Skeletal muscle satellite cell (primary cell): Measurements from ENCODE around the gene VCAM1.
"Not testable (repeated sequence)": the region's sequence is repeated elsewhere in the genome, so short reads cannot be mapped to it uniquely, and the experiment has no call there.

Experiments
- H3K27me3 ChIP-seq: 2 replicates; pipeline ENCODE4 v1.7.0; 2013; ENCODE audit warnings: low read length; ENCODE audit not compliant: control insufficient read depth, insufficient read depth
- H3K36me3 ChIP-seq: 2 replicates; pipeline ENCODE4 v1.7.0; 2013; ENCODE audit warnings: mild to moderate bottlenecking, control low read depth, low read length; ENCODE audit not compliant: insufficient read depth
- H3K4me1 ChIP-seq: 2 replicates; pipeline ENCODE4 v1.7.0; 2013; ENCODE audit warnings: low read length; ENCODE audit not compliant: control insufficient read depth, insufficient read depth
- H3K4me2 ChIP-seq: 2 replicates; pipeline ENCODE4 v1.7.0; 2013; ENCODE audit warnings: mild to moderate bottlenecking, low read length
- H3K4me3 ChIP-seq: 2 replicates; pipeline ENCODE4 v1.7.0; 2013; ENCODE audit warnings: low read length
- H3K9ac ChIP-seq: 2 replicates; pipeline ENCODE4 v1.7.0; 2013; ENCODE audit warnings: mild to moderate bottlenecking, low read depth, low read length, moderate library complexity
- H3K9me3 ChIP-seq: replicated peaks from 2 replicates; pipeline ENCODE4 v1.7.0; 2013; ENCODE audit warnings: mild to moderate bottlenecking, control low read depth, low read length

The VCAM1 gene

DNA sequence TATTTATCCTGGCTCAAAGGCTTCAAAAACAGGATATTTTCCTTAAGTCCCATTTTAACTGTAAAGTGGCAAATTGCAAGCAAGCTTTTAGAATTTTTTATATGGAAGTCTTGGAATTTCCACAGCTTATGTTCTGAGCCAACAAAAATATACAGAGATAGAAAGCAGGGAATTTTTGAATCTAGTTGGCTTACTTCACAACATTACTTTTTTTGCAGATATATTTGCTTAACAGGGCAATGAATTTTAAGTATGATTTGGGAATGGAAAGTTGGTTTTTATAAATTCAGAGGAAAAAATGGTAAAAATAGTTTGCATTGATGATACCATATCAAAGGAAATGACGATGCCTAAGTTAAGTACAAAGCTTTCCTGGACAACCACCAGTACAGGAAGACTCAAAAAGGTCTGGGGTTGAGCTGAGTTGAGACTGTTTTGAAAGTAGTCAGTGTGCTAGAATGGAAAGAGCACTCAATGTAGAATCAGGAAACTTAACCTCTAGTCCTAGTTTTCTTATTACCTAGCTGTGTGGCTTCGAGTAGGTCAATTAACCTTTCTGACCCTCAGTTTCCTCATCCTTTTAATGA is 11.0 kb upstream of the VCAM1 start:
- H3K9ac ChIP-seq = no peak overlapping the region
- peaks cover 32% of the 10 kb centered on the region for H3K4me1 ChIP-seq
- H3K4me2 ChIP-seq = no peak overlapping the region
- H3K4me3 ChIP-seq = no peak overlapping the region
- H3K27me3 ChIP-seq = no peaks in the 10 kb centered on the region
- H3K9me3 ChIP-seq = no peaks in the 10 kb centered on the region
- no peaks in the 10 kb centered on the region for H3K36me3 ChIP-seq

DNA sequence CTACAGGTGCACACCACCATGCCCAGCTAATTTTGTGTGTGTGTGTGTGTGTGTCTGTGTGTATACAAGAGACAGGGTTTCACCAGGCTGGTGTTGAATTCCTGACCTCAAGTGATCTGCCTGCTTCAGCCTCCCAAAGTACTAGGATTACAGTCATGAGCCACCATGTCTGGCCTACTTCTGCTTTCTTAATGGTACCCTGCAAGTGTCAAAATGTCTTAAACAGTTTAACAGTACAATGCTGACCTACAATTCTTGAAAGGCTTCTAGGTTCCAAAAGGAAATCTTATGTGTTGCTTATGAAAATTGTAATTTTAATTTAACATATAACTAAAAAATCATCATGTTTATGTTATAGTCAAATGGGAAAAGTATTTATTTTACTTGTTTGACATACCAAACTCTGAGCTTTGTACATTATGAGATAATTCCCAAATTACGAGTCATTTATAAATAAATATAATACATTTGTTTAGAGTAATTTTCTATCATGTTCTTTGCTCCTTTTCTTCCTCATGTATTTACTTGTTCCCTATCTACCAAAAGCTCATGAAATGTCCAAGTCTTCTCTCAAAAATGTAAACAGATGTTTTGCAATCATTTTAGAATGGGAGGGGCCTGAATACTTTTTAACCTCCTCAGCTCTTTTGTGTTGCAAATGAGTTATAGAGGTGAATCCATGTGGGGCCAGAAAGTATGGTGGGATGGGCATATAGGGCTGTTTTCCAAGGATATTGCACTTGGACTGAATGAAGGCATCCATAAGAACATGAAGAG is 8.4 kb upstream of the VCAM1 start:
- Histone ChIP-seq H3K4me2 (peak overlapping the region; percentile 5), H3K9ac (no peak overlapping the region), H3K4me3 (no peak overlapping the region), H3K9me3 (no peaks in the 10 kb centered on the region), H3K4me1 (peaks cover 28% of the 10 kb centered on the region), H3K36me3 (no peaks in the 10 kb centered on the region), H3K27me3 (no peaks in the 10 kb centered on the region)

DNA sequence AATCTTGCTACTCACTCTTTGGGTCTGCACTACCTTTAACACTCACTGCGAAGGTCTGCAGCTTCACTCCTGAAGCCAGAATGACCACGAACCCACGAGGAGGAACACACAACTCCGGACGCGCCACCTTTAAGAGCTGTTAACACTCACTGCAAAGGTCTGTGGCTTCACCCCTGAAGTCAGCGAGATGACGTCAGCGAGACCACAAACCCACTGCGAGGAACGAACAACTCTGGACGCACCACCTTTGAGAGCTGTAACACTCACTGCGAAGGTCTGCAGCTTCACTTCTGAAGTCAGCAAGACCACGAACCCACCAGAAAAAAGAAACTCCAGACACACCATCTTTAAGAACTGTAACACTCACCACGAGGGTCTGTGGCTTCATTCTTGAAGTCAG is 6.5 kb upstream of the VCAM1 start:
- H3K4me3 ChIP-seq, H3K4me2 ChIP-seq, H3K36me3 ChIP-seq, H3K9me3 ChIP-seq, H3K9ac ChIP-seq, H3K27me3 ChIP-seq: not testable (repeated sequence)
- peaks cover 28% of the 10 kb centered on the region for H3K4me1 ChIP-seq

DNA sequence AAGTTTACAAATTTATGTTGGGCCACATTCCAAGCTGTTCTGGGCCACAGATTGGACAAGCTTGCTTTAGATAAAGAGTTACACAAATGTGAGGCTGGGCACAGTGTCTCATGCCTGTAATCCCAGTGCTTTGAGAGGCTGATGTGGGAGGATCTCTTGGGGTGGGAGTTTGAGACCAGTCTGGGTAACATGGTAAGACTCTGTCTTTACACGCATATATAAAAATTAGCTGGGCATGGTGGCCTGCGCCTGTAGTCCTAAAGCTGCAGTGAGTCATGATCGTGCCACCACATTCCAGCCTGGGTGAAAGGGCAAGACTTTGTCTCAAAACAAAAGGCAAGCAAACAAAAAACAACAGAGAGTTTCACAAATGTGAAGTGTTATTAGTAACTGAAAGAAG is 5.9 kb upstream of the VCAM1 start:
- peak overlapping the region; percentile 7 for H3K9ac ChIP-seq
- no peaks in the 10 kb centered on the region for H3K36me3 ChIP-seq
- peak overlapping the region; percentile 12 for H3K4me2 ChIP-seq
- H3K9me3 ChIP-seq = no peaks in the 10 kb centered on the region
- H3K4me3 ChIP-seq = no peak overlapping the region
- peaks cover 27% of the 10 kb centered on the region for H3K4me1 ChIP-seq
- no peaks in the 10 kb centered on the region for H3K27me3 ChIP-seq

DNA sequence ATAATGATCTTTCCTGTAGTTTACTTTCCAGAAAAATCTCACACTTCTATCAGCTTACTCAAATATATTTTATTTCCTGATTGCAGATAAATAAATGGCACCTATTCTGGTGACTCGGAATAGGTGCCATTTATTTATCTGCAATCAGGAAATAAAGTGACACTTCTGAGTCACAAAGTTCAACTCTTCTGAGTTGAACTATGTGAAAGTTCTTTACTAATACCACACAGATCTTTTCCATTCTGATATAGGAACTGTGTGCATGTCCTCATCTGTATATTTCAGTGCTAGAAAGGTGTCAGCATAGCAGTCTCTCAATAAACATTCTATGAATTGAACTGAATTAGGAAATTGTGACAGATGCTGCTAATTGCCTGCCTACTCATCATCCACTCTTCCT is 4.9 kb upstream of the VCAM1 start:
- Histone ChIP-seq H3K4me2 (no peak overlapping the region), H3K9ac (no peak overlapping the region), H3K9me3 (no peaks in the 10 kb centered on the region), H3K27me3 (no peaks in the 10 kb centered on the region), H3K36me3 (no peaks in the 10 kb centered on the region), H3K4me1 (peaks cover 28% of the 10 kb centered on the region), H3K4me3 (no peak overlapping the region)

DNA sequence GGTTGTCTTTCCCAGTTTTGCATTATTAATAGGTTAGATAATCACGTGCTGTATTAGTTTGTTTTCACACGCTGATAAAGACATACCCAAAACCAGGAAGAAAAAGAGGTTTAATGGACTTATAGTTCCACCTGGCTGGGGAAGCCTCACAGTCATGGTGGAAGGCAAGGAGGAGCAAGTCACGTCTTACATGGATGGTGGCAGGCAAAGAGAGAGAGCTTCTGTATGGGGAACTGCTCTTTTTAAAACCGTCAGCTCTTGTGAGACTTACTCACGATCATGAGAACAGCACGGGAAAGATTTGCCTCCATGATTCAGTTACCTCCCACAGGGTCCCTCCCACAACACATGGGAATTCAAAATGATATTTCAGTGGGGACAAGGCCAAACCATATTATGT is 2.3 kb upstream of the VCAM1 start:
- peaks cover 31% of the 10 kb centered on the region for H3K4me1 ChIP-seq
- H3K9ac ChIP-seq = no peak overlapping the region
- H3K4me2 ChIP-seq = no peak overlapping the region
- H3K36me3 ChIP-seq = no peaks in the 10 kb centered on the region
- H3K9me3 ChIP-seq = no peaks in the 10 kb centered on the region
- H3K4me3 ChIP-seq = no peak overlapping the region
- no peaks in the 10 kb centered on the region for H3K27me3 ChIP-seq

DNA sequence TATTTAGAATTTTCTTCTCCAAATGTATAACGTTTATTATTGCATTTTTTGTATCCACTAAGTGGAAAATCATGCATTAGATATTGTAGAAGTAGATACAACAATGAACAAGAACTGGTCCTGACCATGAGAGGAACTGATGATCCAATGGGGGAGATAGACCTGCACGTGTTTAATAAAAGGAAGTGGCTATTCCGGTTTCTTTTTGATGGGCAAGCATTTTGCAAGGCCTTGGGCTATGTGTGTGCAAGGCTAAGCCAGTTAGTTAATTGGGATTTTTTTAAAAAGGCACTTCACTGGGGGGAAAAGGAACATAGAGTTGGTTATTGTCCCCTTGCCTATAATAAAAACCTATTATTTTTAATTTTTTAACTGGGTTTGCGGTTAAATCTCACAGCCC is 961 bp upstream of the VCAM1 start:
- no peak overlapping the region for H3K9ac ChIP-seq
- H3K27me3 ChIP-seq = no peaks in the 10 kb centered on the region

DNA sequence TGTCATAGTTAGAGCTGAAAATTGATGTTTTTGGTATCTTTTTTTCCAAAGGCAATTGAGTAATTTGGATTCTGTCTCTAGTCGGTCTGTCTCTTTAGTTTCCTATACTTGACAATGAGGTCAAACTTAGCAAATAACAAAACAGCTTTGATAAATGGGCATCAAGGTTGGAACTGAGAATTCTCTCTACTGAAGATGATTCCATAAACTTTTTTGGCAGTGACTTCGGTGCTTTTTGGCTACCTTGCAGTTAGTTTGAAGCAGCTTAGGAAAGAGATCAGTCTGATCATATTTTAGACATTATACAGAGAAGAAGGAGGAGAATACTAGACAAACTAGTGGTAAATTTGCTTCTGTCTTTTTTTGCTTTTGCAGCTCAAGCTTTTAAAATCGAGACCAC is 559 bp downstream of the VCAM1 start:
- Histone ChIP-seq H3K36me3 (no peaks in the 10 kb centered on the region), H3K4me1 (peaks cover 21% of the 10 kb centered on the region), H3K27me3 (no peaks in the 10 kb centered on the region), H3K9me3 (no peaks in the 10 kb centered on the region), H3K4me3 (peak overlapping the region; percentile 46), H3K9ac (peak overlapping the region; percentile 55), H3K4me2 (peak overlapping the region; percentile 74)

More for the DNA sequence above, 961 bp upstream of the VCAM1 start:
- Histone ChIP-seq H3K4me1 (peaks cover 28% of the 10 kb centered on the region), H3K9me3 (no peaks in the 10 kb centered on the region), H3K36me3 (no peaks in the 10 kb centered on the region), H3K4me2 (no peak overlapping the region), H3K4me3 (no peak overlapping the region)

DNA sequence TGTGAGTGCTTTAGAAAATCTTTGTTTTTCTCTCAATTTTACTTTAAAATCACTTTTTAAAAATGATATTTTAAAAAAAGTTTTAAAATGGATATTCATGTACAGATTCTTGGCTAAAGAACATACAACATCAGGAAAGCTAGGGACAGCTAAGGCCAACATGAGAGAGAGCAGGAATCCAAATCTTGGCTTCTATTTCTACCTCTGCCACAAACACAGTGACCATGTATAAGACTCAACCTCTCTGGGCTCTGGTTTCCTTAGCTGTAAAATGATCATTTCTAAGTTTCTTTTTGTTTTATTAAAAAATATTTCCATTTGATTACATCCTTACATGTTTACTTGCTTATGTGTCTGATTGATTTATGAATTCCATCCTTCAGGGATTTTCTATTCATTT is 1.2 kb downstream of the VCAM1 start:
- H3K9ac ChIP-seq = peak overlapping the region; percentile 55
- H3K4me2 ChIP-seq = peak overlapping the region; percentile 74
- peak overlapping the region; percentile 46 for H3K4me3 ChIP-seq
- no peaks in the 10 kb centered on the region for H3K27me3 ChIP-seq
- H3K36me3 ChIP-seq = no peaks in the 10 kb centered on the region
- peaks cover 21% of the 10 kb centered on the region for H3K4me1 ChIP-seq
- no peaks in the 10 kb centered on the region for H3K9me3 ChIP-seq

DNA sequence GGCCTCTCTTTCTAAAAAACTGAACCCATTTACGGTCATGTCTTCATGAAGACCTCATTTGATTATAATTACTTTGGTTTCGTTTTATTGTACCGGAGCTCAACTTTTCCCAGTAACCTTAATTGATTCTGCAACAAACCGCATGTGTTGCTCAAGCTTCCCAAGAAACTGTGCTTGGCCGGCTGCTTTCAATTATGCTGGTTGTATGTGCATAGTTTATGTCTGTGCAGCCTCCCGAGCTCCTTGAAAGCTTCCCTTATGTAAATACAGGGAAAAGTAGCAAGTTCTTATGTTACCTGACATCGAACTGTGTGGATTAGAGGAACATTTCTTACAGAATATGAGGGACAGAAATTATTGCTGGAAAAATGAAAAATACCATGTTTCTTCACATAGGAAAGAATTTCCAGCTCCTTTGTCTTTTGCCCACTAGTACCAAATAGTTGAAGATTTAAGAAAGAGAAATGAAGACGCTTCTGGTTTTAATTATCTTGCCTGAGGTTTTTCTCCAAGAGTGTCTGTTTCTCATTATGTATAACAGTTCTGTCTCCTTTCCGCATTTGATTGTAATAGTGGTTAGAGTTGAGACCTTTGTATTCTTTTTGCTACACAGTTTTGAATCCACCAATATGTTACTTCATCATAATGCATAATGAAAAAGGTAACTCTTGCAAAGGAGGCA is 2.1 kb downstream of the VCAM1 start:
- Histone ChIP-seq H3K4me3 (peak overlapping the region; percentile 55), H3K27me3 (no peaks in the 10 kb centered on the region), H3K9ac (peak overlapping the region; percentile 55), H3K9me3 (no peaks in the 10 kb centered on the region), H3K4me1 (peaks cover 21% of the 10 kb centered on the region), H3K4me2 (peak overlapping the region; percentile 74), H3K36me3 (no peaks in the 10 kb centered on the region)

DNA sequence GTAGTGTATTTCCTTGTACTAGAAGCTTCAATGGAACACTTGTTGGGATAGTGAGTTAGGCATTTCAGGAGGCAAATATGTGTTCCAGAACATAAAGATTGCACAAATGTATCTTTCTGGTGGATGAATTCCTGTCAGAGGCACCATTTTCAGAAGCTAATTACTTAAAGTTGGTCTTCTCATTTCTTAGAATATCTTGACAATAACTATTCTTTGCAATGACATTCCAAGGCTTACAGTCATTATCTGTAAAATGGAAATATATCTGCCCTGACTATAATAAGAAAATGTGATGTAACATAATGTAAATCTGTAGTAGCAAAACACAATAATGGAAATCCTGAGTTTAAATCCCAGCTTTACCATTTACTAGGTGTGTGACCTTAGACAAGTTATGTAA is 2.7 kb downstream of the VCAM1 start:
- Histone ChIP-seq H3K36me3 (no peaks in the 10 kb centered on the region), H3K27me3 (no peaks in the 10 kb centered on the region), H3K9me3 (no peaks in the 10 kb centered on the region), H3K4me3 (peak overlapping the region; percentile 55), H3K4me1 (peaks cover 21% of the 10 kb centered on the region), H3K9ac (peak overlapping the region; percentile 55), H3K4me2 (peak overlapping the region; percentile 74)
